ENCODE data around the gene HNRNPA0. TPM values are rescaled to one million over a fixed set of nuclear protein-coding genes. Genes with fewer than 3 reads are reported as not detected.

HNRNPA0 gene
- total RNA-seq, 1 experiment from 2014 or later: 68.5 TPM

GRCh38 chr5:137699336-137700281 lies 54.6 kb downstream of the HNRNPA0 start:
- Histone ChIP-seq H2BK12ac (ENCODE audit: insufficient read length, low read depth, low read length) (no peak overlapping the region), H3T11ph (ENCODE audit: low read length) (no peak overlapping the region), H3K4me1 (ENCODE audit: insufficient read depth, low read length) (no peaks in the 10 kb centered on the region; the same call in 1 of the 2 replicates), H3K27ac (ENCODE audit: insufficient read length, low read depth, low read length) (no peak overlapping the region), H2BK120ac (ENCODE audit: low read depth, low read length, poor library complexity, severe bottlenecking) (no peak overlapping the region), H3K79me1 (ENCODE audit: insufficient read depth, low read depth, low read length, poor library complexity, severe bottlenecking) (no peaks in the 10 kb centered on the region), H4K91ac (ENCODE audit: insufficient read length, low read depth, low read length) (no peak overlapping the region), H4K8ac (replicated peaks; ENCODE audit: insufficient read length, low read depth, low read length) (no peak overlapping the region), H3K9me3 (ENCODE audit: control insufficient read depth, low read depth, low read length) (no peaks in the 10 kb centered on the region), H3K4ac (ENCODE audit: low read depth, low read length) (no peak overlapping the region), H2AK5ac (ENCODE audit: insufficient read length, low read length) (no peak overlapping the region), H3K9ac (ENCODE audit: extremely low read depth, insufficient read length, low read length) (no peak overlapping the region), H4K5ac (ENCODE audit: insufficient read length, low read depth, low read length) (no peak overlapping the region), H3K27me3 (ENCODE audit: insufficient read depth, low read length) (no peaks in the 10 kb centered on the region), H3K56ac (ENCODE audit: insufficient read length, low read depth, low read length) (no peak overlapping the region), H2BK5ac (ENCODE audit: insufficient read length, low read length) (no peak overlapping the region), H2BK20ac (ENCODE audit: low read depth, low read length, poor library complexity, severe bottlenecking) (no peak overlapping the region), H3K23ac (ENCODE audit: insufficient read length, low read depth, low read length) (no peak overlapping the region), H2BK15ac (ENCODE audit: low read depth, low read length) (no peak overlapping the region), H3K79me2 (ENCODE audit: insufficient read depth, low read length) (no peaks in the 10 kb centered on the region), H3K18ac (ENCODE audit: insufficient read length, low read depth, low read length) (no peak overlapping the region), H3K4me2 (ENCODE audit: insufficient read depth, insufficient read length, low read length) (no peak overlapping the region), H3K23me2 (ENCODE audit: insufficient read length, low read depth, low read length, poor library complexity, severe bottlenecking) (no peaks in the 10 kb centered on the region), H3K14ac (ENCODE audit: insufficient read depth, low read length) (no peak overlapping the region), H4K20me1 (ENCODE audit: control insufficient read depth, insufficient read depth, insufficient read length) (no peaks in the 10 kb centered on the region), H2AFZ (ENCODE audit: low read length) (no peak overlapping the region)
- Mint-ChIP-seq H3K4me3 (no peak overlapping the region), H3K9me3 (no peaks in the 10 kb centered on the region), H3K27me3 (ENCODE audit: low read depth) (no peaks in the 10 kb centered on the region), H3K36me3 (ENCODE audit: insufficient read depth in 1 of 3, low read depth in 3 of 3) (peaks cover 0 to 17% (median 10%) of the 10 kb centered on the region in 3 experiments; a peak in 4 of 7 replicates), H3K27ac (peak overlapping the region in 1 of 3 experiments; percentile 9; a peak in 2 of 7 replicates), H3K4me1 (peaks cover 8 to 13% of the 10 kb centered on the region in 2 experiments)
- no CpG with 5 or more reads among the region's 9 CpGs for WGBS (ENCODE audit: extremely low coverage, insufficient read length, low lambda C conversion rate)
- DNase-seq: no peak
- TF ChIP-seq CTCF (conservative IDR thresholded peaks at IDR 0.05): no peak
